Endometrial microvascular endothelial cells (primary cell): ENCODE measurements around the gene MFSD2A. TPM values are rescaled to one million over a fixed set of nuclear protein-coding genes. Genes with fewer than 3 reads are reported as not detected.
"Not testable (repeated sequence)": the region's sequence is repeated elsewhere in the genome, so short reads cannot be mapped to it uniquely, and the experiment has no call there.

Experiments
- in situ Hi-C: cut with HindIII; loops from 2 replicates; pipeline ENCODE4 v1.10.0; 2017; ENCODE audit warnings: low sequenced_read_pairs, low pct_unique_long_range_greater_than_20kb; ENCODE audit errors: inconsistent ontology term
- total RNA-seq: library from RNA; depleted of rRNA; stranded (reverse); fragments of >200 nt; gene quantifications from one replicate; pipeline ENCODE4 v1.2.3, GENCODE V29; 2015; ENCODE audit errors: inconsistent ontology term

Gene MFSD2A
- 6.3 TPM for total RNA-seq

DNA sequence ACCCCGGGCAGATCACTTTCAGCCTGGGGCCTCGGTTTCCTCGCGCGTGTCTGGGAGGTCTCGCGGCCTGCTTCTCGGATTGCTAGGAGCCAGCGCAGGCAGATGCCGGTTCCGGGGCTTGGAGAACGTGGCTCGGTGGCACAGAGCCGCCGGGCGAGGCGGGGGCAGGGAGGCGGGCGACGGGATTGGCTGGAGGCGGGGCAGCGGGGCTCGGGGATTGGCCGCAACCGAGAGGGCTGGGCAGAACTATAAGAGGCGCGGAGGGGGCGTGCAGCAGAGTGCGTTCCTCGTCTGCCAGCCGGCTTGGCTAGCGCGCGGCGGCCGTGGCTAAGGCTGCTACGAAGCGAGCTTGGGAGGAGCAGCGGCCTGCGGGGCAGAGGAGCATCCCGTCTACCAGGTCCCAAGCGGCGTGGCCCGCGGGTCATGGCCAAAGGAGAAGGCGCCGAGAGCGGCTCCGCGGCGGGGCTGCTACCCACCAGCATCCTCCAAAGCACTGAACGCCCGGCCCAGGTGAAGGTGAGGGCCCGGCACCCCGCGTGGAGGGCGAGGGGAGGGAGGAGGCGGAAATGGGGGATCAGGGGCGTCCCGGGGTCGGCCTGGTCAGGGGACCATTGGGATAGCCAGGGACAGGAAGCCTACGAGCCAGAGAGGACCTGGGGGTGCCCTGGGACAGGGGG, at the start of gene MFSD2A:
Gene MFSD2A (plus strand): TSS at position 276 of the 677 bp plus-strand sequence. CDS start 148 bp downstream, at position 424.
- in situ Hi-C loops: no loop called here

DNA sequence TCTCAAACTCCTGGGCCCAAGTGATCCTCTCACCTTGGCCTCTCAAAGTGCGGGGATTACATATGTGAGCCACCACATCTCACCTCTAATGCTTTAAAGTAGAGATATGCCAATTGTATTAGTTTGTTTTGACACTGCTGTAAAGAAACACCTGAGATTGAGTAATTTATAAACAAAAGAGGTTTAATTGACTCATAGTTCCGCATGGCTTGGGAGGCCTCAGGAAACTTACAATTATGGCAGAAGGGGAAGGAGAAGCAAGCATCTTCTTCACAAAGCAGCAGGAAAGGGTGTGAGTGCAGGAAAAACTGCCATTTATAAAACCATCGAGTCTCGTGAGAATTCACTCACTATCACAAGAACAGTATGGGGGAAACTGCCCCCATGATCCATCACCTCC, 49.8 kb upstream of the MFSD2A start:
- in situ Hi-C loops: no loop called here

DNA sequence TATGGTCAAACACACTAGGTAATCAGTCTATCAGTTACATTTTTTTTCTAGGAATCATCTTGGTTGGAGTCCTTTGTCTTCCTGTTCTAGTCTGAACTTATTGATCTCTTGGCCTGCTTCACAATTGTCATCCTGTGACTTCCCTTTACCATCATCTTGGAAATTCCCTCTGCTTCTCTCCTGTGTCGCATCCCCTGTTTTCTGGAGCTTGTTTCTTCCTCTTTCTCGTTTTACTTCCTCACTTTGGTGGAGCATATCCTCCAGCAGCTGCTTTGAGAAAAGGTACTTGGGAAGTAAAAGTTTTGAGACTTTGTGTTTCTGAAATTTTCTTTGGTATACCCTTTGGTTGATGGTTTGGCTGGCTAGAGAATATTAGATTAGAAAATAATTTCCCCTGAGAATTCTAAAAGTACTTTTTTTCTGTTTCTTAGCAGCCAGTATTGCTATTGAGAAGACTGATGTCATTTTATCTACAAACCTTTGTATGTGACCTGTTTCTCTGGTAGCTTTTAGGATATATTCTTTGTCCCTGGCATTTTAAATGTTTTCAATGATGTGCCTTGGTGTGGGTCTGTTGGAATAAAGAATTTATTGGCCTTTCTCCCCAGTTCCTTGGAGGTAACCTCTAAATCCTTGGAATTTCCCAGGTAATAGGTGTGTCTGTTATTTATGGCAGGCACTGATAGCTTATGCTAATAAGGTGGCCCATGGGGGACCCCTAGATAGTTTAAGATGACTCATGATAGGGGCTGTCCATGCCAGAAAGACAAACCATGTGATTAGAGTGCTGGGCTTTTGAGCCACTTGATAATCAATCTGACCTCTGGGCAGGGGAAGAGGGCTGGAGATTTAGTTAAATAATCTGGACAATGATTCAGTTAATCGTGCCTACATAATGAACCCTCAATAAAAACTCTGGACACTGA, 47.2 kb upstream of the MFSD2A start:
- in situ Hi-C loops: no loop called here

DNA sequence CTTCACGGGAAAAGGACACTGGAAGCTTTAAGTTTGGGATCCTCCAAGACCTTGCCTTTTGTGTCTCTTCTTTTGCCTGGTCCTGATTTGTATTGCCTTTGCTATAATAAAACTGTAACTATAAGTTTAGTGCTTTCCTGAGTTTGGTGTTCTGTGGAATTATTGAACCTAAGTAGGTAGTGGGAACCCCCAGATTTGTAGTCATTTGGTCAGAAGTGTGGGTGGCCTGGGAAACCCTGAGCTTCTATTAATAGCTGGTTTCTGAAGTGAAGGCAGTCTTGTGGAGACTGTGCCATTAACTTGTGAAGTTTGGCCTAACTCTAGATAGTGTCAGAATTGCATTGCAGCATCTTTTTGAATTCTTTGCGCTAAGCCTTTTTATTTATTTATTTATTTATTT, 46.4 kb upstream of the MFSD2A start:
- in situ Hi-C loops: no loop called here

DNA sequence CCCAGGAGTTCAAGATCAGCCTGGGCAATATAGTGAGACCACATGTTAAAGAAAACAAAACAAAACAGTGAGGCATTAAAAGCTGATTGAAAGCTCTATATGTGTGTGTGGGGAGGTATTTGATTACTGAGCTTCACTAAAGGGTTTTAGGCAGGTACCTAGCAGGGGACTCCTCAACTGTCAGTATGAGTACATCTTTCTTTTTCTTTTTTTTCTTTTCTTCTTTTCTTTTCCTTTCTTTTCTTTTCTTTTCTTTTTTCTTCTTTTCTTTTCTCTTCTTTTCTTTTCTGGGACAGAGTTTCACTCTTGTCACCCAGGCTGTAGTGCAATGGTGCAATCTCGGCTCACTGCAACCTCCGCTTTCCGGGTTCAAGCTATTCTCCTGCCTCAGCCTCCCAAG, 44.7 kb upstream of the MFSD2A start:
- in situ Hi-C loops: no loop called here

DNA sequence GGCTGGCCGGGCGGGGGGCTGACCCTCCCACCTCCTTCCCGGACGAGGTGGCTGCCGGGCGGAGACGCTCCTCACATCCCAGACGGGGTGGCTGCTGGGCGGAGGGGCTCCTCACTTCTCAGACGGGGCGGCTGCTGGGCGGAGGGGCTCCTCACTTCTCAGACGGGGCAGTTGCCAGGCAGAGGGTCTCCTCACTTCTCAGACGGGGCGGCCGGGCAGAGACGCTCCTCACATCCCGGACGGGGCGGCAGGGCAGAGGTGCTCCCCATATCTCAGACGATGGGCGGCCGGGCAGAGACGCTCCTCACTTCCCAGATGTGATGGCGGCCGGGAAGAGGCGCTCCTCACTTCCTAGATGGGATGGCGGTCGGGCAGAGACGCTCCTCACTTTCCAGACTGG, 41.8 kb upstream of the MFSD2A start:
- in situ Hi-C loops: not testable (repeated sequence)

DNA sequence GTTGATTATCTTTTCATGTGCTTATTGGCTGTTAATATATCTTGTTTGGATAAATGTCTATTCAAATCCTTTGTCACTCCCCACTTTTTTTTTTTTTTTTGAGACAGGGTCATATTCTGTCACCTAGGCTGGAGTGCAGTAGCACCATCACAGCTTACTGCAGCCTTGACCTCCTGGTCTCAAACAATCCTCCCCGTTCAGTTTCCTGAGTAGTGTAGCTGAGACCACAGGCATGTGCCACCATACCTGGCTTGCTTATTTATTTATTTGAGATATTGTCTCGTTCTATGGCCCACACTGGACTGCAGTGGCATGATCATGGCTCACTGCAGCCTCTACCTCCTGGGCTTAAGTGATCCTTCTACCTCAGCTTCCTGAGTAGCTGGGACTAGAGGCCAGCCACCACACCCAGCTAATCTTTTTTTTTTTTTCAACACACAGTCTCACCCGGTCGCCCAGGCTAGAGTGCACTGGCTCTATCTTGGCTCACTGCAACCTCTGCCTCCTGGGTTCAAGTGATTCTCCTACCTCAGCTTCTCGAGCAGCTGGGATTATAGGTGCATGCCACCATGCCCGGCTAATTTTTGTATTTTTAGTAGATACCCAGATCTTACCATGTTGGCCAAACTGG, 39.3 kb upstream of the MFSD2A start:
- in situ Hi-C loops: no loop called here

DNA sequence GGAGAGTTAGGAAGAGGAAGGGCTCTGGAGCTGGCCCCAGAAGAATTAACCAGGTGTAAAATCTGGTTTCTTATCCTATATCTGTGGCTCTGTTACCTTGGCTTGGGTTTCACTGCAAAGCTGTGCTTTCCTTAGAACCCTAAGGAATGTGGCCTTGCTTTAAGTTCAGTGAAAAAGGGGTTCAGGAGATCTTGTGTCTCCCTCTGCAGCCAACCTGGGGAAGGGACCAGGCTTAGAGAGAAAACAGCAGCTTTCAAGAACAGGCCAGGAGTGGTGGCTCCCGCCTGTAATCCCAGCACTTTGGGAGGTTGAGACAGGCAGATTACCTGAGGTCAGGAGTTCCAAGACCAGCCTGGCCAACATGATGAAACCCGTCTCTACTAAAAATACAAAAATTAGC, 37.1 kb upstream of the MFSD2A start:
- in situ Hi-C loops: no loop called here

DNA sequence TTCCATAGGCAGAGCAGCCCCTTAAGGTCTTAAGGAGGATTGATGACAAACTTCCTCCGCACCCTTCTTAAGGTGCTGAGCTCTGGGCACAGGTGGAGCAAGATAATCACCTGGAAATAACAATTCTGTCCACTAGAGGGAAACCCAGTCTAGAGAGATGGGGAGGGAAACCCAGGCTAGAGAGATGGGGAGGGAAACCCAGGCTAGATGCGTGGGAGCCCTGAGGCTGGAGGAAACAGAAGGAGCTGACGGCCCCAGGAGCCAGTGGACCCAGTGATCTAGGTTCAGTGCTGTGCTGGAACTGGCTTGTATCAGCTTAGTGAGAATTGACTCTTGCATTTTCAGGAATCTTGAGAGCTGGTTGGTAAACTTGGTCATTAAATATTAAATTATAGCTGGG, 35.4 kb upstream of the MFSD2A start:
- in situ Hi-C loops: no loop called here

DNA sequence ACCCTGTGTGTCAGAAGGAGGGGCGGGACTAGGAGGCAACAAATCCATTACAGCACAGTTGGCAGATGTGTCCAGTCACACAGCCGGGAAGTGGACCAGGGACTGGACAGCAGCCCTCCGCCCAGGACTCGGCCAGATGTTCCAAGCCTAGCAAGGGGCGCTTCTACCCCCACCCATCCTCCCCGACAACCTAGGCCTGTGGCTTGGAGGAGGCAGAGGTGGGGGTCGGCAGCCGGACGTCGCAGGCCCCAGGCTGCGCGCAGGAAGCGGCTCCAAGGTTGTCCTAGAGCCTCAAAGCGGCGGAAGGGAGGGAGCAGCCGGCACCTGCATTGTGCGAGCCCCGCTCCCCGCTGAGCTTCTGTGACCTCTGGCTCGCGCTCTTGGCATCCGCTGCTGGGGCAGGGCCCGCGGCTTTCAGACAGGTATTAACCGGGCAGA, 32.7 kb upstream of the MFSD2A start:
- in situ Hi-C loops: no loop called here

DNA sequence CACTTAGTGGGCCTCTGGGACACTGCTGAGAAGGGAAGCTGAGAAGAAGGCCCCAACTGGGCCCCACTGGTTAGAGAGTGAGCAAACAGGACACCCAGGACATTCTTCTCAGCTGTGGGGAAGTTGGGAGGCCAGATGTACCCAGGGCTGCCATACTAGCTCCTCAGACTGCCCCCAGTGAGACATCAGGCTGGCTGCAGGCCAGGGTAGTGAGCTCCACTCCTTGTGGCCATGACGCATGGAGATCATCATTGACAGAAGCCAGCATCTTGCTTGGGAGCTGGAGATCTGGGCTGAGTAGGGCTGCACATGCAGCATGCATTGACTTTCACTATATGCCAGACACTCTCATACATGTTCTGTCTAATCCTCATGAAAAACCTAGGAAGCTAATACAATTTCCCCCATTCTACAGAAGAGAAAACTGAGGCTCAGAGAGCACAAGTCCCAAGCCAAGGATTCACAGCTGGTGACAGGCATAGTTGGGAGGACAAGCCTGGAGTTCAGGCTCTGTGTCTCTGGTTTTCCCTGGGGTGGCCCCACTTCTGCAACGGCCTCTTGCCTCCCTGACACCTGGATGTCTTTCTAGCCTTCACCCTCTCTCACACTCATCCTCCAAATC, 29.1 kb upstream of the MFSD2A start:
- in situ Hi-C loops: no loop called here

DNA sequence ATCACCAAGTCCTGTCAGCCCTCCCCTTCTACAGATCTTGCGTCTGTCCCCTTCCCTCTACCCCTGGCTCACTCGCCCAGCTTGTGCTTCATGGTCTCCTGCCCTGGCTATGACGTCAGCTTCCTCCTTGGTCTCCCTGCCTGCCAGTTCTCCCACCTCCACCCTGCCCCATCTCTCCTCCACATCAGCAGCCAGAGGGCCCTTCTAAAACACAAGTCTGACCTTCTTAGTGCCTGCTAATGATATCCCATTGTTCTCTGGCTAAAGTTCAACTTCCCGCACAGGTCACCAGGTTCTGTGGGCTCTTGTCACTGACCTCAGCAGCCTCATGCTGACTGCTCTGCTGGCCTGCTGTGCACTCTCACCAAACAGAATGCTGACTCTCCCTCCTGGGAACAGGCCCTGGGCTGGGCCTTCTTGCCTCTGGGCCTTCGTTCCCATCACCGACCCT, 28.6 kb upstream of the MFSD2A start:
- in situ Hi-C loops: no loop called here

DNA sequence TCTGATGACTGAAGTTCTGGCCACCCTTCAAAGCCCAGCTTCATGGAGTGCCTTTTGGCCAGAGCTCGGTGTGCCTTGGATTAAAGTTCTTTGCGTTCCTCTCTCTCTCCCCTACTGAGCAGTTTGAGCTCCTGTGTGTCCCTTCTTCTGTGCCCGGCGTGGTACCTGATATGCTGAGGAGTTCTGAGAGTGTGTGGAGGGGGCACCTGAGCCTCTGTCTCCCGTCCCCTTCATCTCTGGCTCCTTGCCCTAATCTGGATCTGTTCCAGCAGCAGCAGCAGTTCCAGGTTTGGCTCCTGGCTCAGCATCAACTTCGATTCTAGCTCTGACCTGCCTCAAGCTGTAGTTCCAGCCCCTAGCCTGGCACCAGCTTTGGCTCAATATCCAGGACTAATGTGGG, 28.1 kb upstream of the MFSD2A start:
- in situ Hi-C loops: no loop called here

DNA sequence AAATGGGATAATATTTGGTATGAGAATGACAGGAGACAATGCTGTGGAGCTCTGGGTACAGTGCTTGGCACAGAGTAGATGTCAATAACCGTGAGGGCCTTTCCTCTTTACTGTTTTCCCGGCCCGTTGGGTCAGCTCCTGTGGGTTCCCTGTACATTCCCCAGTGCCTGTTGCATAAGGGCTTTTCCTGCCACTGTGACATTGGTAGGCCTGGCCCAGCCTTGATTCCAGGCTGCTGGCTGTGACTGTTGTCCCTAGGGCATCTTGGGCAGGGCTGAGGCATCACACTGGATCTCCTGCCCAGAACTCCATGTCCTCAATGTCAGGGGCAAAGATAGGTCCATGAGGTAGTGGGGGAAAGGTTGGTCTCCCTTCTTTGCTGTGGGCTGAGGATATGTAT, 27.4 kb upstream of the MFSD2A start:
- in situ Hi-C loops: no loop called here

DNA sequence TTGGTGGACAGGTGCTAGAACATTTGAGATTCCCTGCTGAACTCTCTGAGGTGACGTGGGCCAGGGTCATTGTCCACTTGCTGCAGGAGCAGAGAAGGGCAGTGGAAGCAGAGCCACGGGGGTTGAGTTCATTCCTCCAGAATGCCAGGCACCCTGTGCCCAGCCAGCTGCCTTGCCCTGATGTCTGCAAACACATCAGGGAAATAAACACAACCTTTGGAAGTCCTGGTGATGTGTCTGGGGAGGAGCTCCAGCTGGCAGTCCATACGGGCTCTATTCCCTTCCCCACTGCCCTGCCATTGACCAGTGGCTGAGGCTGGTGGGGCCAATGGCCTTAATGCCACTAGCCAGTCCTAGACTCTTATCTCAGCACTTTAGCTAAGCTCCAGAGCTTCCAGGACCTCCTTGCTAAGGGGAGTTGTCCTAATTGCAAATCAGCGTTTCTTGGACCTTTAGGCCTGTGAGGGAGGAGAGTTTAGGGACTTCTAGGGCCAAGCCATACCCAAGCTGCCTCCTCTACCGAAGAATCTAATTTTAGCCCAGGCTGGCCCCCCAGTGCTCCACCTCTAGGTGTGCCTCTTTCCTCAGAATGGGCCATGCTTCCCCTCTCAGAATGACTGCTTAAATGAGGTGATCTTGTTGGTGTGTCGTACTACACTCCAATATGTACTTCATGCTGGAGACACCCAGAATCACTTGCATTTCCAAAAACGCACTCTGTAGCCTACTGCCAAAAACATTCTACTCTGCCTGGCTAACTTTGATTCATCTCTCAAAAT, 25.9 kb upstream of the MFSD2A start:
- in situ Hi-C loops: no loop called here

DNA sequence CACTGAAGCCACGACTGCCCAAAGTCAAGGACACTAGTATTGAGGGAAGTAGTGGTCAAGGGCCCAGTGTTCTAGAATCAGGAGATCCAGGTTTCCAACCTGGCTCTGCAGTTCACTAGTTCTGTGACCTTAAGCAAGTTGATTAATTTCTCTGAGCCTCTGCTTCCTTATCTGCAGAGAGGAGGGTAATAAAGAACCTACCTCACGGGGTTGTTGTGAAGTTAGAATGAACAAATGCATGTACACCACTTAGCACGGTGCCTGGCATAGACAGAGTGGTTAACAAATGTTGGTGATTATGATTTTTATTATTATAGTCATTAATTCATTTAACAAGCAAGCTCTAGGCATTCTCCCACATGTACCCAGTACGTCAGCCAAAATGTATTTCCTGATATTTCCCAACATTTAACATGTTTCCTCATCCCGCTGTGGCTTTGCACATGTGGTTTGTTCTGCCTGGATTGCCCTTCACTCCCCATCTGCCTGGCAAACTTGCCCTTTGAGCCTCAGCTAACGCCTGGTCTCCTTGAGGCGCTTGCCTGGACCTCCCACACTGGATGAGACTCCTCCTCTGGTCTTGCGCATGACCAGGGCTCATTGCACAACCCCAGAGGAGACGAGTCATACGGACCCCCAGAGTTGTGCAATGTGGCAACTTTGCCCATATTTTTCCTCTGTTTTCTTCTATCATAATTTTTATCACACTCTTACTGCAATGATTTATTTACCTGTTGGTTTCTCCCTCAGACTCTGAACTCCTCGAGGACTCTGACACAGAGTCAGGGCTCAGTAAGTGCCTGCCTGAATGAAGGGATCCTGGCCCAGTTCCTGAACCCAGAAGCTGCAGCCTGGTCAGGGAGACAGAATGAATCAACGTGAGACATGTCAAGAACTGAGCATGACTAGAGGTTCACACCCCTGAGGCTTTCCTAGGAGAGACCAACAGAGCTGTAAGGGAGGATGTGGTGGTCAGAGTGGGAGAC, 20.7 kb upstream of the MFSD2A start:
- in situ Hi-C loops: no loop called here

DNA sequence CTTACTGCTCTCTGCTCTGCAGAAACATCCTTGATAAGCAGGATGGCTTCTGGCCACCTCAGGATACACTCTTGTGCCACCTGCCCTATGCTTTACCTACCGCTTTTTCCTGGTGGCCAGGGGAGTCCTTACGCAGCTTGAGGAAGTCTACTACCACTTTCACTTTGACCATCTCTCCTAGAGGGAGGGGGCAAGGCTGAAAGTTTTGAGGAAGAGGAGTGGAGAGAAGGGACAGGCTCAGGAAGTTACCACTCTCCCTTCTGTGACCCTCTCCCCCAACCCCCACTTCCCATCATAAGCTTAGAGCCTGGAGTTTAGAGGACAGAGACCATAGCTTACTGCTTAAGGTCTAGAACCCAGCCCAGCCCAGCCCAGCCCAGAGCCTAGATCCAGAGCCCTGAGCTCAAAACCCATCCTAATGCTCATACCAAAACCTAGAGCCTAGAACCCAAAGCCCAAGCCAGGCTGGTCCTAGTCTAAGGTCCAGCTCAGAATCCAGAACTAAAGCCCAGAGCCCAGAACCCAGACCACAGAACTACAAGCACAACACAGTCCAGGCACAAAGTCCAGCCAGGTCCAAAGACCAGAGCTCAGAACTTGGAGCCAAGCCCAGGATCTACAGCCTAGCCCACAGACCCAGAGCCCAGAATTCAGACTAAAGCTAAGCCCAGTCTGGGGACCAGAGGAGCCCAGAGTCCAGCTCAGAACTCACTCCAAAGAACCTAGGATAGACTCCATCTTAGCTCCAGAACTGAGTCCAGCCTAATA, 18.0 kb upstream of the MFSD2A start:
- in situ Hi-C loops: no loop called here
